GM06990 (cell line): ENCODE measurements around the gene PBLD.

Experiments
- DNase-seq: peaks from one replicate; pipeline ENCODE4 v3.0.0-alpha.2; 2011; ENCODE audit not compliant: insufficient read length; ENCODE audit errors: extremely low read depth
- H3K27me3 ChIP-seq: replicated peaks from 2 replicates; pipeline ENCODE4 v1.6.0; 2011; ENCODE audit warnings: low read length; ENCODE audit not compliant: control insufficient read depth, insufficient read depth
- H3K36me3 ChIP-seq: 2 replicates; pipeline ENCODE4 v1.5.1; 2011; ENCODE audit warnings: low read length; ENCODE audit not compliant: control insufficient read depth, insufficient read depth
- H3K4me3 ChIP-seq: replicated peaks from 2 replicates; pipeline ENCODE4 v1.5.1; 2011; ENCODE audit warnings: low read depth, mild to moderate bottlenecking, control low read depth, low read length
- TF ChIP-seq, protein P1 (sequence below): IDR thresholded peaks from 2 replicates; pipeline ENCODE4 v1.5.1; 2011; ENCODE audit warnings: low read length, control low read depth, mild to moderate bottlenecking, inconsistent platforms; ENCODE audit not compliant: insufficient read depth, poor library complexity, severe bottlenecking

PBLD gene

GRCh38 chr10:68301790-68302502 is 30.8 kb downstream of the PBLD start:
- H3K36me3 ChIP-seq, result no peaks in the 10 kb centered on the region
- TF ChIP-seq, protein P1, sequence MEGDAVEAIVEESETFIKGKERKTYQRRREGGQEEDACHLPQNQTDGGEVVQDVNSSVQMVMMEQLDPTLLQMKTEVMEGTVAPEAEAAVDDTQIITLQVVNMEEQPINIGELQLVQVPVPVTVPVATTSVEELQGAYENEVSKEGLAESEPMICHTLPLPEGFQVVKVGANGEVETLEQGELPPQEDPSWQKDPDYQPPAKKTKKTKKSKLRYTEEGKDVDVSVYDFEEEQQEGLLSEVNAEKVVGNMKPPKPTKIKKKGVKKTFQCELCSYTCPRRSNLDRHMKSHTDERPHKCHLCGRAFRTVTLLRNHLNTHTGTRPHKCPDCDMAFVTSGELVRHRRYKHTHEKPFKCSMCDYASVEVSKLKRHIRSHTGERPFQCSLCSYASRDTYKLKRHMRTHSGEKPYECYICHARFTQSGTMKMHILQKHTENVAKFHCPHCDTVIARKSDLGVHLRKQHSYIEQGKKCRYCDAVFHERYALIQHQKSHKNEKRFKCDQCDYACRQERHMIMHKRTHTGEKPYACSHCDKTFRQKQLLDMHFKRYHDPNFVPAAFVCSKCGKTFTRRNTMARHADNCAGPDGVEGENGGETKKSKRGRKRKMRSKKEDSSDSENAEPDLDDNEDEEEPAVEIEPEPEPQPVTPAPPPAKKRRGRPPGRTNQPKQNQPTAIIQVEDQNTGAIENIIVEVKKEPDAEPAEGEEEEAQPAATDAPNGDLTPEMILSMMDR, result peak; percentile 53

GRCh38 chr10:68301301-68301700 is 31.4 kb downstream of the PBLD start:
- TF ChIP-seq, protein P1, result no peak

More at GRCh38 chr10:68301790-68302502, 30.8 kb downstream of the PBLD start:
- peak; percentile 53 for DNase-seq
- Histone ChIP-seq H3K27me3 (no peaks in the 10 kb centered on the region), H3K4me3 (no peak overlapping the region)

DNA sequence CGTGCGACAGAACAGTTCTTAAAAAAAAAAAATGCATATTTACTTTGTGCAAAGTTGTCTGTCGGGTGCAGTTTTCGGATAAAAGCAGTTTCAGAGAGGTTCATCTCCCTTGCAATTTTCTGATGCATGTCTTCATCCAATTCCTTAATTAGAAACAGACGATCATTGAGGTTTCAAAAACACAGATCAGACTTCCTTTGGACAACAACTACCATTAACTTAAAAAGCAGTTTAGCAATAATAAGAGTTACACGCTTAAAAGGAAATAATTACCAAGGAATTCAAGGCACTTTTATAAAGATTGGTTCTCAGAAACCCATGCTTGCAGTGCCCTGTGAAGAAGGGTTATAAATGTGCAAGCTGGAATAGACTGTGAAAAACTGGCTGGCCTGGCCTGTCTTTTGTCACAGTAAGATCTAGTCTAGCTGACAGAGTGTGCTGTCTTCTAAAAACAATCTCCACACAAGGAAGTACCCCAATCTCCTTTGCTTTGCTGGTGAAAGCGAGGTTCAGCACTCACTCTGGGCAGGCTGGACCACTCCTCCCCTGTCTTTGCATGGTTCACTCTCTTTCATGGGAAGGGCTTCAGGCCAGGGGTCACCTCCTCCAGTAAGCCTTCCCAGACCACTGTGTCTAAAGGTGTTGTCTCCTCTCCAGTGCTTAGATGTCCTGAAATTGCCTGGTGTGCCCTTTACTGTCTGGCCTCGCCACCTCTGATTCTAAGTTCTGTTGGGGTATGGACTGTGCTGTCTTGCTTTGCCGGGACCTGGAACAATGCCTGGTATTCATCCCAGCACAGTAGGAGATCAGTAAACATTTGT is 35.7 kb downstream of the PBLD start:
- H3K27me3 ChIP-seq, result no peaks in the 10 kb centered on the region
- no peak for DNase-seq
- TF ChIP-seq, protein P1, result no peak
- no peak overlapping the region for H3K4me3 ChIP-seq
- H3K36me3 ChIP-seq, result no peaks in the 10 kb centered on the region

More at GRCh38 chr10:68301301-68301700, 31.4 kb downstream of the PBLD start:
- H3K4me3 ChIP-seq, result no peak overlapping the region
- H3K27me3 ChIP-seq, result no peaks in the 10 kb centered on the region
- DNase-seq, result no peak
- H3K36me3 ChIP-seq, result no peaks in the 10 kb centered on the region

DNA sequence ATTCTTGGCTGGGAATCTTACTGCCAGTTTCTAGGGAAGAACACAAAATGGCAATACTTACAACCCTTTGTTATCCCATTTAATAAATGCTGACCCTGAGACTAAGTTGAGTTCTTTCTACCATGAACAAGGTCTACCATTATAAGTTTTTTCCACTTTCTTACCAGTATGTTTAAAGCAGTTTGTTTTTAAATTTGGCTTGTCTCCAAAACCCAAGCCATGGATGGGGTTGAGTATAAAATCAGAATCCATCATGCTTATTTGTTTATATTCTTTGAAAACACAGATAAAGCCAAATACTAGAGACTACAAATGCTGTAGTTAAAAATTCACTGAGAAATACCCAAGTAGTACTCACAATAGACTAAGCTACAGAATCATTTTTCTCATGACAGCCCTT is 42.0 kb downstream of the PBLD start:
- no peaks in the 10 kb centered on the region for H3K36me3 ChIP-seq
- TF ChIP-seq, protein P1, result no peak
- no peak overlapping the region for H3K4me3 ChIP-seq
- no peaks in the 10 kb centered on the region for H3K27me3 ChIP-seq
- no peak for DNase-seq

- no peak for DNase-seq
- Histone ChIP-seq H3K27me3 (no peaks in the 10 kb centered on the region), H3K4me3 (no peak overlapping the region), H3K36me3 (no peaks in the 10 kb centered on the region)
- TF ChIP-seq, protein P1, result no peak
These were observed 44.0 kb downstream of the PBLD start for GRCh38 chr10:68288717-68289116.
